ENCODE measurements around the gene MATK.

The MATK gene

Small RNA genes within 50 kb of the gene (small RNA-seq; reads per million reads assigned to genes)
- gene AC005777.1: 0 reads per million in 2 experiments
